GM12874 (cell line): ENCODE data around the gene HOXD11.

Experiments
- TF ChIP-seq, protein P1 (sequence below): IDR thresholded peaks from 2 replicates; pipeline ENCODE4 v1.5.1; 2011; ENCODE audit warnings: low read depth, mild to moderate bottlenecking, control low read depth, low read length, moderate library complexity; ENCODE audit not compliant: insufficient read depth

HOXD11 gene

DNA sequence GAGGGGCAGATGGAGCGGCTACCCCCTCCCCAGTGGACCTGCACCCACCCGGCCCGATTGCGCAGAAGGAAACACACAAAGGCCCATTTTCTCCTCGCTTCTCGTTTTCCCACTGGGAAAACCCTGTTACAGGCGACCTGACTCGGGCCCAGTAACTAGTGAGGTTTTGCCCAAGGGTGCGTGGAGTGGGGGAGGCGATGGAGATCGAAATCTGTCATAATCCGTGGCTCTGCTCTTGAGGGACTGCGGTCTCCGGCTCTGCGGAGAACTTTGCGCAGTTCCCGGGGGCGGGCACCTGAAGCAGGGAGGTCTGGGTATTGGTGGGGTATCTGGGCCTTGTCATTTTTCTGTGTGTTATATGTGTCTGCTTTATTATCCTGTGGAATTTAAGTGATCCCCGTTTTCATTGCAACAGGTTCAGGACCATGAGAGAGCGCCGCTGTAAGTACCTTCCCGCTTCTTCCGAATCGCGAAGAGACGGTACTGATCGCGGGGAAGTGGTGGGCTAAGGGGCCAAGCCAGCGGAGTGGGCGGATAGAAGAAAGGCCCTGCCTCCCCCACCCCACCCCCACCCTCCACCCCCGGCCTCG is 40.2 kb downstream of the HOXD11 start:
- TF ChIP-seq, protein P1, sequence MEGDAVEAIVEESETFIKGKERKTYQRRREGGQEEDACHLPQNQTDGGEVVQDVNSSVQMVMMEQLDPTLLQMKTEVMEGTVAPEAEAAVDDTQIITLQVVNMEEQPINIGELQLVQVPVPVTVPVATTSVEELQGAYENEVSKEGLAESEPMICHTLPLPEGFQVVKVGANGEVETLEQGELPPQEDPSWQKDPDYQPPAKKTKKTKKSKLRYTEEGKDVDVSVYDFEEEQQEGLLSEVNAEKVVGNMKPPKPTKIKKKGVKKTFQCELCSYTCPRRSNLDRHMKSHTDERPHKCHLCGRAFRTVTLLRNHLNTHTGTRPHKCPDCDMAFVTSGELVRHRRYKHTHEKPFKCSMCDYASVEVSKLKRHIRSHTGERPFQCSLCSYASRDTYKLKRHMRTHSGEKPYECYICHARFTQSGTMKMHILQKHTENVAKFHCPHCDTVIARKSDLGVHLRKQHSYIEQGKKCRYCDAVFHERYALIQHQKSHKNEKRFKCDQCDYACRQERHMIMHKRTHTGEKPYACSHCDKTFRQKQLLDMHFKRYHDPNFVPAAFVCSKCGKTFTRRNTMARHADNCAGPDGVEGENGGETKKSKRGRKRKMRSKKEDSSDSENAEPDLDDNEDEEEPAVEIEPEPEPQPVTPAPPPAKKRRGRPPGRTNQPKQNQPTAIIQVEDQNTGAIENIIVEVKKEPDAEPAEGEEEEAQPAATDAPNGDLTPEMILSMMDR: no peak

DNA sequence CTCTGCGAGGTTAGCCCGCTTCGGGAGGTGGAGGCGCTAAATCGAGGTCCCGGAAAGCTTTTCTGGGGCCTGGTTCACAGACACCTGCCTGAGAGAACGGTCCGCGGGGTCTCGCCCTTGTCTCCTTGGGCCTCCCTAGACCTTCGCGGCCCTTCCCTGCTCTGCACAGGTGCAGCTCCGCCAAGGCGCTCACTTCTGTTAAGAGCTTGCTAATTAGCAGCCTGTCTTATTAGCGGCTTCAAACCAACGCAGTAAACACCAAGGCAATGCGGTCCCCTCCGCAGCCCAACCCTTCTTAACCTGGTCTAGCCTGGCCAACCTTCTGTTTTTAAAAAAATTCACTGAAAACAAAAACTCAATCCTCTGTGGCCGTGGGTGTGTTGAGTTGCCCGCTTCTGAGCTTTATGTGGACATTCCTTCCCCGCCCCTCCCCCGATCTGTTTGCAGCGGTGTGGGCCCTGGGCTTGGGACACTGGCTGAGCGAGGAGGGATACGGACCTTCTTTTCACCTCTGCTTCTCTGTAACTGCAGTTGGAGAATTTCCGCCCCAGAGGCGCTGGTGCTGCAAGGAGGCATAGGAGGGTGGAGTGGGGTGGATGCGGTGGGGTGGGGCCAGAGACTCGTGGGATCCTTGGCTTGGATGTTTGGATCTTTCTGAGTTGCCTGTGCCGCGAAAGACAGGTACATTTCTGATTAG is 40.9 kb downstream of the HOXD11 start:
- TF ChIP-seq, protein P1: no peak

DNA sequence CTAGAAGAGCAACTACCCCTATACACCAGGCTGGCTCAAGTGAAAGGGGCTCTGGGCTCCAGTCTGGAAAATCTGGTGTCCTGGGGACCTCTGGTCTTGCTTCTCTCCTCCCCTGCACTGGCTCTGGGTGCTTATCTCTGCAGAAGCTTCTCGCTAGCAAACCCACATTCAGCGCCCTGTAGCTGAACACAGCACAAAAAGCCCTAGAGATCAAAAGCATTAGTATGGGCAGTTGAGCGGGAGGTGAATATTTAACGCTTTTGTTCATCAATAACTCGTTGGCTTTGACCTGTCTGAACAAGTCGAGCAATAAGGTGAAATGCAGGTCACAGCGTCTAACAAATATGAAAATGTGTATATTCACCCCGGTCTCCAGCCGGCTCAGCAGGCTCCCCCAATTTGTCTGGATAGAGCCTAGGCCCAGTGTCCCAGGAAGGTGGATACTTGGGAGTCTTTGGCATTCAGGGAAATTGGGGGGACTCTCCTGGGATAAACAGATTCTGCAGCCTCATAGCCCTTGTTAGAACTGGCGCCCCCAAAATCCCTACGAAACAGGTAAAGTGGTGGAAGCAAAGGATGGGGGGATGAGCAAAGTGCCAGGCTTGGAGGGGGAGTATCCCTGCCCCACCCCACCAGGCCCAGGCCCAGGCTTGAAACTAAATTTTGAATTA is 41.8 kb downstream of the HOXD11 start:
- TF ChIP-seq, protein P1: no peak

DNA sequence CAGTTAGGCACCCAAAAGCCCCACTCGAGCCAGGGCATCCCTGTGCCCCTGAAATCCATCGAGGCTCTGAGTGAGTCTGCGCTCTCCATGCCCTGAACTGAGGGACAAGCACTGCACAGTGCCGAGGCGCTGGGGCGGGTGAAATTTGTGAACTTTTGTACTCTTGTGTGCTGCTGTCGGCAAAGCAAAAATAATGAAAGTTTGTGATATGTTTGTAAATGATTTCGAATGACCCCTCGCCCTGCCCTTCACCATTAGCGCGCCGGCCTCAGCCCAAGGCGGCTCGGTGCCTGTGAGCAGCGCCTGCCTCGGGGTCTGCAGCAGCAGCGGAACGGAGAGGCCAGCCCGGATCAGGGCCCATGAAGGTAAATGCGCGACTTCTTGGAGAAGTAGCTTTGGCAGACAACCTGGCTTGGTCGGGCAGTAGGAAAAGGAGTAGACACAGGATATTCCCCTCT is 42.4 kb downstream of the HOXD11 start:
- TF ChIP-seq, protein P1: no peak

DNA sequence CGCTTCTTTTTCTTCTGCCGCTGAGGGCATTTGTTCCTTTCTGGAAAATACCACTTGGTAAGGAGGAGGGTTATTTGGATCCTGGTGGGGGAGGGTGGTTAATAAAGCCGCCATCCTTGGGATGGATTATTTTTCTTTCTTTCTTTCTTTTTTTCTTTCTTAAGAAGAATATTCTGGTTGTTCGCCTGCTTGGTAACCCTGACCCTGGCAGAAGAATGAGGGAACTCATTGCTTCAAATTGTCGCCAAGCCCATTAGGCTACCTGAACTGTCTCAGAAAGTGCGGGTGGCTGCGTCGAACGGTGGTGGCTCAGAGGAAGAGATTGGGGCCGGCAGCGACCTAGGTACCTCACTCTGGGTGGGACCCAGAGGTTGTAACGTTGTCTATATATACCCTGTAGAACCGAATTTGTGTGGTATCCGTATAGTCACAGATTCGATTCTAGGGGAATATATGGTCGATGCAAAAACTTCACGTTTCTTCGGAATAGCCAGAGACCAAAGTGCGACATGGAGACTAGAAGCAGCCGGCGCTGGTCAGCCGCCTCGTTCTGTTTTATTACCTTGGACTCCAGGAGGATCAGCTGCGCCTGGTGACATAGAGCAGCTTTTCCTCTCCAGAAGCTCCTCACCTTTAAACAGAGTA is 43.0 kb downstream of the HOXD11 start:
- TF ChIP-seq, protein P1: no peak

DNA sequence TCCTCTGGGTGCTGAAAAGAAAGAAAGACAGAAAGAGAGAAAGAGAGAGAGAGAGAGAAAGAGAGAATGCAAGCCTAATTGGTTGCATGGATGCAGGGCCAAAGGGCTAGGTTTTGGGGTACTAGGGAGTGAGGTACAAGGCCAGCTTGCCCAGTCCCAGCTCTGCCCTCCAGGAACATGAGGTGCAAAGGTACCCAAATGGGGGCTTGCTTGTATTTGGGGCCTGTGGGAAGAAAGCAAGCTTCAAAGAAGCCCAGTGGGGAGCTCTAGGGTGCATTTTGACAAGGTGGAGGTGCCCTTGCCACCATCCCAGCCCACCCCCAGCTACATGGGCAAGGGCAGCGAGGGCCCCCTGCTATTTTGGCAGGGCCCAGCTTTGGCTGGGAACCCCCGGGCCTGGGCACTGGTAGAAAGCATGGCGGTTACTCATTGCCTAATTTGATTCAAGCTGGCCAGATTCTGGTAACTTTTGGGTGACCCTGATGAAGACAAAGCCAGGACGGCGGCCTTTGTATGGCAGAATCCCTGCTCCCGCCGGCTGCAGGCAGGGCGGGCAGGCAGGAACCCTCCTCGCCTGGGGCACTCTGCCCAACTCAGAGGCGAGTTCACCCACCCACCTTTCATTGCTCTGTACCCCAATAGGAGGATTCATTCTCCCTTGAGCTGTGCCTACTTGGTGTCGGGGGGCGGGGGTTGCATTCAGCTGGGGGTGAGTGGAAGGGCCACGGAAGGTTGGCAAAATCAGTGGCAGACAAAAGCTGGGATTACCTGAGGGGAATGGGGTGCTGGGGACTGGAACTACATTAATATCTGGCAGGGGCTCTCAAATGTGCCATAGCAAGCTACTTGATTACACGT is 43.7 kb downstream of the HOXD11 start:
- TF ChIP-seq, protein P1: no peak
